Astrocyte of the cerebellum (primary cell): ENCODE results near the gene FRAS1.

Experiments
- DNase-seq: peaks from one replicate; pipeline ENCODE4 v3.0.0-alpha.2; 2011; ENCODE audit warnings: low read depth
- H3K4me3 ChIP-seq: 2 replicates; pipeline ENCODE4 v1.5.1; 2011; ENCODE audit warnings: mild to moderate bottlenecking, low read depth, low read length, moderate library complexity
- CTCF ChIP-seq: IDR thresholded peaks from 2 replicates; pipeline ENCODE4 v1.5.1; 2012; ENCODE audit warnings: low read length, low read depth, moderate library complexity, mild to moderate bottlenecking; ENCODE audit errors: missing control alignments
- in situ Hi-C: cut with HindIII; loops from 2 replicates; pipeline ENCODE4 v1.10.0; 2017; ENCODE audit warnings: low sequenced_read_pairs

The FRAS1 gene

GRCh38 chr4:78213218-78213617, 156.1 kb downstream of the FRAS1 start:
- no peak overlapping the region for H3K4me3 ChIP-seq
- TF ChIP-seq CTCF: no peak
- DNase-seq: no peak
- in situ Hi-C loops: no loop called here

GRCh38 chr4:78214078-78214477, 157.0 kb downstream of the FRAS1 start:
- no peak for TF ChIP-seq CTCF
- H3K4me3 ChIP-seq: no peak overlapping the region
- in situ Hi-C loops: no loop called here
- no peak for DNase-seq

- in situ Hi-C loops: no loop called here
- no peak for TF ChIP-seq CTCF
- H3K4me3 ChIP-seq: no peak overlapping the region
- DNase-seq: no peak
Observed at GRCh38 chr4:78217557-78217956, 160.4 kb downstream of the FRAS1 start.

GRCh38 chr4:78218260-78218659, 161.1 kb downstream of the FRAS1 start:
- no peak for DNase-seq
- H3K4me3 ChIP-seq: no peak overlapping the region
- no peak for TF ChIP-seq CTCF
- in situ Hi-C loops: no loop called here

- DNase-seq: no peak
- in situ Hi-C loops: no loop called here
- no peak for TF ChIP-seq CTCF
- no peak overlapping the region for H3K4me3 ChIP-seq
Observed at GRCh38 chr4:78219825-78220224, 162.7 kb downstream of the FRAS1 start.

GRCh38 chr4:78220283-78220682, 163.2 kb downstream of the FRAS1 start:
- no peak for DNase-seq
- no peak overlapping the region for H3K4me3 ChIP-seq
- in situ Hi-C loops: no loop called here
- no peak for TF ChIP-seq CTCF
